GM12878 (cell line): Measurements from ENCODE around the gene GORASP2. TPM values are rescaled to one million over a fixed set of nuclear protein-coding genes. Genes with fewer than 3 reads are reported as not detected.
A peak's percentile ranks its signal among the peaks of the same experiment; 100 is the strongest.

Source experiments
- ATAC-seq: fragments of 200-7000 bp; cut with Tn5 transposase; 3 replicates; pipeline ENCODE4 v1.9.1; 2020; ENCODE audit warnings: mild to moderate bottlenecking, moderate library complexity
- Bru-seq: library from RNA; stranded (reverse); fragments of 400-500 nt; gene quantifications from one replicate; lab custom pipeline; 2021; lab: Mats Ljungman, UMichigan
- BruChase-seq, 2 experiments: library from RNA; stranded (reverse); fragments of 400-500 nt; gene quantifications; one replicate each; lab custom pipeline; 2021; lab: Mats Ljungman, UMichigan
- BruUV-seq: library from RNA; stranded (reverse); fragments of 400-500 nt; replicated peaks from 2 replicates; lab custom pipeline; 2021; lab: Mats Ljungman, UMichigan
- CTCF ChIA-PET: fragments of 300-600 bp; sonication (Branson Sonifier 250); formaldehyde crosslinking; extraction: SDS; loops from one replicate; lab custom pipeline; 2021; ENCODE audit warnings: inconsistent platforms; lab: Yijun Ruan, JAX
- POLR2A ChIA-PET: fragments of 350-600 bp; formaldehyde crosslinking; extraction: SDS; loops from one replicate; lab custom pipeline; 2021; ENCODE audit warnings: inconsistent platforms; lab: Charles Lee
- RAD21 ChIA-PET: fragments of 300-600 bp; sonication (Branson Sonifier 250); formaldehyde crosslinking; loops from one replicate; lab custom pipeline; 2023; ENCODE audit warnings: antibody characterized with exemption; ENCODE audit not compliant: unreplicated experiment; lab: Charles Lee
- SMC1A ChIA-PET: fragments of 300-600 bp; sonication (Branson Sonifier 250); formaldehyde crosslinking; loops from one replicate; lab custom pipeline; 2023; ENCODE audit not compliant: unreplicated experiment, uncharacterized antibody; lab: Charles Lee
- DNase-seq: peaks from one replicate; pipeline ENCODE4 v3.0.0-alpha.2; 2011; ENCODE audit warnings: low read depth, low spot score
- FAIRE-seq: peaks from 3 replicates; lab custom pipeline; 2011; peaks lifted over from hg19 to GRCh38; lab: Jason Lieb, UNC
- H2AFZ ChIP-seq: 2 replicates; pipeline ENCODE4 v1.6.0; 2011; ENCODE audit warnings: low read depth, low read length, control low read depth; ENCODE audit not compliant: control insufficient read depth
- H3K27ac ChIP-seq: 2 replicates; pipeline ENCODE4 v1.5.1; 2011; ENCODE audit warnings: control low read depth; ENCODE audit not compliant: control insufficient read depth, insufficient read depth
- H3K27me3 ChIP-seq, 2 experiments: replicated peaks in 1 of 2; 2 replicates each; pipeline versions ENCODE4 v1.6.0 to v1.6.1; 2011; ENCODE audit warnings: low read length in 1 of 2; ENCODE audit not compliant: control insufficient read depth in 2 of 2, insufficient read depth in 2 of 2
- H3K36me3 ChIP-seq, 2 experiments: 2 replicates each; pipeline ENCODE4 v1.5.1; 2011; ENCODE audit warnings: low read length in 1 of 2; ENCODE audit not compliant: control insufficient read depth in 2 of 2, insufficient read depth in 2 of 2
- H3K4me1 ChIP-seq: 2 replicates; pipeline ENCODE4 v1.6.1; 2011; ENCODE audit warnings: mild to moderate bottlenecking, low read length, moderate library complexity, mixed read lengths; ENCODE audit not compliant: control insufficient read depth, insufficient read depth
- H3K4me2 ChIP-seq: 2 replicates; pipeline ENCODE4 v1.6.0; 2011; ENCODE audit warnings: control low read depth; ENCODE audit not compliant: control insufficient read depth, insufficient read depth
- H3K4me3 ChIP-seq: fragments of 200-600 bp; sonication (generic); 2 replicates; pipeline ENCODE4 v1.5.1; 2016
- H3K79me2 ChIP-seq: 2 replicates; pipeline ENCODE4 v1.6.0; 2011; ENCODE audit warnings: low read length; ENCODE audit not compliant: control insufficient read depth, insufficient read depth
- H3K9ac ChIP-seq: 2 replicates; pipeline ENCODE4 v1.8.0; 2011; ENCODE audit warnings: low read length, control low read depth, mixed read lengths; ENCODE audit not compliant: control insufficient read depth, insufficient read depth
- H3K9me3 ChIP-seq: replicated peaks from 3 replicates; pipeline ENCODE4 v1.5.1; 2011; ENCODE audit warnings: mild to moderate bottlenecking, low read length; ENCODE audit not compliant: control insufficient read depth, insufficient read depth
- H4K20me1 ChIP-seq: 2 replicates; pipeline ENCODE4 v1.6.0; 2011; ENCODE audit not compliant: control insufficient read depth, insufficient read depth
- BRCA1 ChIP-seq: IDR thresholded peaks from 2 replicates; pipeline ENCODE4 v1.6.1; 2011; ENCODE audit warnings: low read depth, low read length, improper control_type of control experiment
- FOXM1 ChIP-seq: IDR thresholded peaks from 2 replicates; pipeline ENCODE4 v1.6.1; 2012; ENCODE audit warnings: low read depth, mild to moderate bottlenecking, inconsistent platforms, low read length, moderate library complexity
- MEF2B ChIP-seq: fragments of 450-650 bp; IDR thresholded peaks from 2 replicates; pipeline ENCODE4 v1.6.1; 2018; ENCODE audit warnings: mild to moderate bottlenecking, moderate library complexity; ENCODE audit not compliant: partially characterized antibody, poor library complexity, severe bottlenecking
- MTA2 ChIP-seq: fragments of 450-650 bp; IDR thresholded peaks from 2 replicates; pipeline ENCODE4 v1.6.1; 2016; ENCODE audit warnings: low read depth, mild to moderate bottlenecking, moderate library complexity
- MXI1 ChIP-seq: fragments of 150-350 bp; IDR thresholded peaks from 2 replicates; pipeline ENCODE4 v1.6.1; 2011; ENCODE audit warnings: low read depth, mild to moderate bottlenecking, inconsistent platforms, low read length, improper control_type of control experiment
- NFXL1 ChIP-seq: fragments of 450-650 bp; IDR thresholded peaks from 2 replicates; pipeline ENCODE4 v1.6.1; 2017; ENCODE audit warnings: antibody characterized with exemption, mild to moderate bottlenecking, borderline replicate concordance
- RUNX3 ChIP-seq: IDR thresholded peaks from 2 replicates; pipeline ENCODE4 v1.6.1; 2012; ENCODE audit warnings: low read length, inconsistent platforms
- SMAD1 ChIP-seq: fragments of 450-650 bp; IDR thresholded peaks from 2 replicates; pipeline ENCODE4 v1.6.1; 2018; ENCODE audit warnings: mild to moderate bottlenecking, low read depth; ENCODE audit not compliant: partially characterized antibody
- SREBF1 ChIP-seq: IDR thresholded peaks from 2 replicates; pipeline ENCODE4 v1.6.1; 2012; ENCODE audit warnings: mild to moderate bottlenecking, low read length
- SUZ12 ChIP-seq: fragments of 200-600 bp; sonication (generic); IDR thresholded peaks from one replicate; pipeline ENCODE4 v1.6.1; 2018; ENCODE audit warnings: antibody characterized with exemption, mild to moderate bottlenecking; ENCODE audit not compliant: unreplicated experiment
- WRNIP1 ChIP-seq: IDR thresholded peaks from 2 replicates; pipeline ENCODE4 v1.6.1; 2011; ENCODE audit warnings: low read depth, low read length, improper control_type of control experiment, borderline replicate concordance
- YY1 ChIP-seq: IDR thresholded peaks from 2 replicates; pipeline ENCODE4 v1.6.1; 2011; ENCODE audit warnings: low read depth, mild to moderate bottlenecking, low read length
- ZNF24 ChIP-seq: fragments of 450-650 bp; IDR thresholded peaks from 2 replicates; pipeline ENCODE4 v1.6.1; 2017; ENCODE audit warnings: antibody characterized with exemption, mild to moderate bottlenecking
- WGBS: methylation state at CpG from one replicate; pipeline ENCODE4 v1.1.6; 2016; ENCODE audit warnings: low lambda C conversion rate; ENCODE audit not compliant: insufficient replicate concordance, insufficient coverage; ENCODE audit errors: missing lambda C conversion rate; 5-methylcytosine and 5-hydroxymethylcytosine counted together
- in situ Hi-C: fragments of 300-500 bp; cut with MboI; formaldehyde crosslinking; loops from 9 replicates; pipeline ENCODE4 v1.14.3; 2018; ENCODE audit warnings: mixed read lengths
- intact Hi-C: fragments of 100-400 bp; cut with micrococcal nuclease; formaldehyde crosslinking; loops from one replicate; pipeline ENCODE4 v1.14.2; 2022; ENCODE audit not compliant: unreplicated experiment
- long read RNA-seq, 2 experiments: library from polyadenylated mRNA; unstranded; transcript quantifications; one replicate each; pipeline ENCODE4 v2.0.0, GENCODE V29; 2019 to 2020
- polyA minus RNA-seq, 3 experiments: library from RNA; depleted of rRNA, polyadenylated mRNA; stranded (reverse); fragments of >200 nt; gene quantifications; 2 replicates each; pipeline ENCODE4 v1.2.3, GENCODE V29; 2011
- polyA plus RNA-seq, 11 experiments: library from polyadenylated mRNA; depleted of rRNA in 4 of 11; unstranded in 6 of 11; stranded (reverse) in 5 of 11; fragments of >200 nt; fragmentation: Nextera tagmentation in 4 of 11; fragmentation: Illumina TruSeq in 1 of 11; extraction: Ambion mirVana in 4 of 11; extraction: Trizol in 1 of 11; gene quantifications; 1 replicate in 1 of 11; 2 replicates in 10 of 11; pipeline versions ENCODE4 v1.2.1 to v1.2.3, GENCODE V29; 2011 to 2016; ENCODE audit warnings: inconsistent platforms in 2 of 11, missing spikeins in 2 of 11, low read depth in 1 of 11
- total RNA-seq, 4 experiments: library from RNA; depleted of rRNA in 3 of 4; stranded (reverse); fragments of >200 nt in 3 of 4; fragmentation: Illumina TruSeq in 1 of 4; extraction: Trizol in 1 of 4; gene quantifications; 2 replicates each; pipeline versions ENCODE4 v1.2.1 to v1.2.3, GENCODE V29; 2013 to 2021
- TF ChIP-seq, protein P1 (sequence below): fragments of 450-650 bp; IDR thresholded peaks from 2 replicates; pipeline ENCODE4 v1.6.1; 2017; ENCODE audit warnings: mild to moderate bottlenecking, moderate library complexity

Gene GORASP2
- total RNA-seq (2013; cell fraction: nucleolus; rRNA removed) = 40.4 and 47.6 TPM in 2 replicates
- total RNA-seq (2014; rRNA removed) (62.4 and 63.9 TPM in 2 replicates), total RNA-seq (2014; rRNA removed; fragmentation: Illumina TruSeq; extraction: Trizol) (43.6 and 50.5 TPM in 2 replicates), total RNA-seq (2021) (94.8 and 94.9 TPM in 2 replicates), polyA plus RNA-seq (2011; rRNA removed) (130 and 169 TPM in 2 replicates), polyA plus RNA-seq (2014; fragmentation: Illumina TruSeq; extraction: Trizol) (129 and 139 TPM in 2 replicates), polyA plus RNA-seq (2014; fragmentation: Nextera tagmentation; extraction: Ambion mirVana) (10 to 100 TPM; 26.3 to 35.0 TPM), polyA plus RNA-seq (2014; rRNA removed) (111 and 113 TPM in 2 replicates), polyA plus RNA-seq (2016; fragmentation: Nextera tagmentation; extraction: Ambion mirVana) (100 to 1,000 TPM; 132 to 140 TPM), polyA minus RNA-seq (2011; rRNA and poly(A)+ RNA removed) (114 and 140 TPM in 2 replicates), Bru-seq, nascent RNA (percentile 96 among the genes with signal in this experiment), BruChase-seq, experiment 1, labeled RNA remaining after a 6-hour chase (percentile 88 among the genes with signal in this experiment), BruChase-seq, experiment 2, labeled RNA remaining after a 2-hour chase (percentile 91 among the genes with signal in this experiment)
- polyA plus RNA-seq (2011; ENCODE audit: low read depth) = 55.9 TPM
- 158 and 174 TPM in 2 replicates for polyA plus RNA-seq (2011; cell fraction: cytosol; rRNA removed)
- polyA plus RNA-seq (2011; cell fraction: nucleus; rRNA removed) = 70.7 and 73.5 TPM in 2 replicates
- polyA plus RNA-seq (2012) = 66.5 and 77.2 TPM in 2 replicates
- 30.9 and 35.2 TPM in 2 replicates for polyA minus RNA-seq (2011; cell fraction: cytosol; rRNA and poly(A)+ RNA removed)
- polyA minus RNA-seq (2011; cell fraction: nucleus; rRNA and poly(A)+ RNA removed) = 27.6 and 46.7 TPM in 2 replicates
- long read RNA-seq, experiment 1, transcript GORASP2-201 (10 exons, 3,173 nt) = major isoform, 117 of 139 reads
- long read RNA-seq, experiment 1, partial matches to known transcripts = 7 of 139 reads
- long read RNA-seq, experiment 1, other reads (novel, unspliced or antisense) = 14 of 139 reads
- long read RNA-seq, experiment 2, transcript GORASP2-201 (10 exons, 3,173 nt) = major isoform, 27 of 59 reads
- long read RNA-seq, experiment 2, partial matches to known transcripts = 25 of 59 reads
- long read RNA-seq, experiment 2, other reads (novel, unspliced or antisense) = 3 of 59 reads

DNA sequence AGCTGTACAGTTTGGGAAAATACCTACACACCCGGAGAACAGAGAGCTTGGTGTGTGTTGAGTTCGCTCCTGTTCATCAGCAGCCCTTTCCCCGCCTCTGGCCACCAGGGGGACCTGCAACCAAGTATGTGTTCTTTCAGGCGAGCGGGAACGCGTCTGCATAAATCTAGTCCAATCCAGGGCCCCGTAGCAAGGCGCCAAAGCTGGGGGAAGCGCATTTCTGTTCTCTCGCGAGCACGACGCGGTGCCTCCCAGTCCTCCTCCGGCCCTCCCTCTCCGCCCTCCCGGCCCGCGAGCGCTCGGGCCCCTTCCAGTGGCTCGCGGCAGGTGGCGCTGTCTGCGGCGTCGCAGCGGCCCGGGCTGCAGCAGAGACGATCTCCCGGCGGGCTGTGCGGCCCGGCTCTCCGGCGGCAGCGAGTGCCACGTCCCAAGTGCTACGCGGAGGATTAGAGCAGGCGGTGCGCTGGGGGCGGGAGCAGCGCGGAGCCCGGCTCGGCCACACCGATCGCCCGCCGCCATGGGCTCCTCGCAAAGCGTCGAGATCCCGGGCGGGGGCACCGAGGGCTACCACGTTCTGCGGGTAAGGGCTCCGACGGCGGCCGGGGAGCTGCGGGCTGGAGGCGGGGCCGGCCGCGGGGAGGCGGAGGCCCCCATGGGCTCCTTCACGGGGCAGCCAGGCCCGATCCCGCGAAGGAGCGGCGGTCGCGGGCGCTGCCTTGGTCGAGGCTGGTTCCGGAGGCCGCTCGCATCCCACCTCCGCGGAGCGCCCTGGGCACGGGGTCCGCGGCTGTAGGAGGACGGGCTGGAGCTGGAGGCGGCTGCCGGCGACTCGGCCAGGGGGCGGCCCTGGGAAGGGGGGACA is at the start of gene GORASP2:
TSS of gene GORASP2 (plus strand) at position 430 of the 862 bp plus-strand sequence. CDS start at position 518, 88 bp downstream.
- H4K20me1 ChIP-seq = no peaks in the 10 kb centered on the region
- H3K27ac ChIP-seq = peak within 1 kb of the TSS; percentile 88
- H3K27me3 ChIP-seq = no peaks in the 10 kb centered on the region
- no peaks in the 10 kb centered on the region for H3K4me1 ChIP-seq
- peak; percentile 97 for DNase-seq
- WGBS = under 1% methylated on average over 71 of the region's 95 CpGs
- SMC1A ChIA-PET = interaction anchor here (0.6 to 5.5 kb wide), 18 partner anchors 8 to 592 kb away, joined by 3 to 55 read pairs (median 4); no protein-coding TSS in a partner anchor
- no TSS peak for BruUV-seq
- peak; percentile 92 for ATAC-seq
- POLR2A ChIA-PET = interaction anchor here (0.7 to 1.7 kb wide), 11 partner anchors 15 to 503 kb away, joined by 3 to 5 read pairs (median 3); no protein-coding TSS in a partner anchor
- FAIRE-seq = peak; percentile 97
- H3K9me3 ChIP-seq = peaks cover 3% of the 10 kb centered on the region; the same call in 2 of the 3 replicates
- H2AFZ ChIP-seq = peak within 1 kb of the TSS; percentile 87
- H3K9ac ChIP-seq = peak within 1 kb of the TSS; percentile 93
- H3K4me3 ChIP-seq = peak within 1 kb of the TSS; percentile 90
- peaks cover 49% of the 10 kb centered on the region for H3K79me2 ChIP-seq
- intact Hi-C loops (loop anchor here (1.0 to 5.0 kb wide), 2 partner anchors 44 to 503 kb away; partner anchors contain the start of genes DCAF17 and METTL8), in situ Hi-C loops (loop anchor here (25.0 kb wide), 1 partner anchor 1633 kb away; the partner anchor contains the start of gene PDK1)
- no peaks in the 10 kb centered on the region for H3K36me3 ChIP-seq
- CTCF ChIA-PET = interaction anchor here (0.6 to 6.5 kb wide), 40 partner anchors 10 to 1198 kb away, joined by 3 to 53 read pairs (median 3); partner anchors contain the start of genes CYBRD1 and DYNC1I2
- RAD21 ChIA-PET = interaction anchor here (0.6 to 2.8 kb wide), 19 partner anchors 9 to 1175 kb away, joined by 3 to 23 read pairs (median 4); no protein-coding TSS in a partner anchor
- H3K4me2 ChIP-seq = peak within 1 kb of the TSS; percentile 86
- TF ChIP-seq SUZ12 = no peak
- no peak for TF ChIP-seq NFXL1
- peak; percentile 89 for TF ChIP-seq FOXM1
- TF ChIP-seq, protein P1, sequence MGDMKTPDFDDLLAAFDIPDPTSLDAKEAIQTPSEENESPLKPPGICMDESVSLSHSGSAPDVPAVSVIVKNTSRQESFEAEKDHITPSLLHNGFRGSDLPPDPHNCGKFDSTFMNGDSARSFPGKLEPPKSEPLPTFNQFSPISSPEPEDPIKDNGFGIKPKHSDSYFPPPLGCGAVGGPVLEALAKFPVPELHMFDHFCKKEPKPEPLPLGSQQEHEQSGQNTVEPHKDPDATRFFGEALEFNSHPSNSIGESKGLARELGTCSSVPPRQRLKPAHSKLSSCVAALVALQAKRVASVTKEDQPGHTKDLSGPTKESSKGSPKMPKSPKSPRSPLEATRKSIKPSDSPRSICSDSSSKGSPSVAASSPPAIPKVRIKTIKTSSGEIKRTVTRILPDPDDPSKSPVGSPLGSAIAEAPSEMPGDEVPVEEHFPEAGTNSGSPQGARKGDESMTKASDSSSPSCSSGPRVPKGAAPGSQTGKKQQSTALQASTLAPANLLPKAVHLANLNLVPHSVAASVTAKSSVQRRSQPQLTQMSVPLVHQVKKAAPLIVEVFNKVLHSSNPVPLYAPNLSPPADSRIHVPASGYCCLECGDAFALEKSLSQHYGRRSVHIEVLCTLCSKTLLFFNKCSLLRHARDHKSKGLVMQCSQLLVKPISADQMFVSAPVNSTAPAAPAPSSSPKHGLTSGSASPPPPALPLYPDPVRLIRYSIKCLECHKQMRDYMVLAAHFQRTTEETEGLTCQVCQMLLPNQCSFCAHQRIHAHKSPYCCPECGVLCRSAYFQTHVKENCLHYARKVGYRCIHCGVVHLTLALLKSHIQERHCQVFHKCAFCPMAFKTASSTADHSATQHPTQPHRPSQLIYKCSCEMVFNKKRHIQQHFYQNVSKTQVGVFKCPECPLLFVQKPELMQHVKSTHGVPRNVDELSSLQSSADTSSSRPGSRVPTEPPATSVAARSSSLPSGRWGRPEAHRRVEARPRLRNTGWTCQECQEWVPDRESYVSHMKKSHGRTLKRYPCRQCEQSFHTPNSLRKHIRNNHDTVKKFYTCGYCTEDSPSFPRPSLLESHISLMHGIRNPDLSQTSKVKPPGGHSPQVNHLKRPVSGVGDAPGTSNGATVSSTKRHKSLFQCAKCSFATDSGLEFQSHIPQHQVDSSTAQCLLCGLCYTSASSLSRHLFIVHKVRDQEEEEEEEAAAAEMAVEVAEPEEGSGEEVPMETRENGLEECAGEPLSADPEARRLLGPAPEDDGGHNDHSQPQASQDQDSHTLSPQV = peak; percentile 52
- TF ChIP-seq MTA2 = no peak
- TF ChIP-seq RUNX3 = no peak; the same call in none of the 2 replicates
- no peak for TF ChIP-seq WRNIP1
- peak; percentile 77 for TF ChIP-seq YY1
- no peak for TF ChIP-seq MEF2B
- no peak; the same call in 1 of the 2 replicates for TF ChIP-seq ZNF24
- TF ChIP-seq MXI1 = peak; percentile 81; the same call in 1 of the 2 replicates
- TF ChIP-seq BRCA1 = peak; percentile 85
- no peak for TF ChIP-seq SMAD1
- TF ChIP-seq SREBF1 = peak; percentile 26; the same call in 1 of the 2 replicates
